Stimulated activated memory B cell treated with anti-CD40 and anti-IgM and Interleukin-4, amounts not matched to agents 10 μg/mL and 1 μg/mL and 100 μg/mL, for 72 hours (primary cell): Measurements from ENCODE around the gene EPHA3.

Experiments
- ATAC-seq: fragments of 150-1000 bp; cut with Tn5 transposase; 2 replicates; pipeline ENCODE4 v1.10.0; 2021
- H3K27ac Mint-ChIP-seq: one replicate; pipeline ENCODE4 v1.8.0; 2022; ENCODE audit warnings: mild to moderate bottlenecking, mixed read lengths
- H3K27me3 Mint-ChIP-seq: one replicate; pipeline ENCODE4 v1.8.0; 2022; ENCODE audit warnings: mixed read lengths
- H3K36me3 Mint-ChIP-seq: one replicate; pipeline ENCODE4 v1.8.0; 2022; ENCODE audit warnings: mixed read lengths
- H3K4me1 Mint-ChIP-seq: one replicate; pipeline ENCODE4 v1.8.0; 2022; ENCODE audit warnings: mixed read lengths
- H3K4me3 Mint-ChIP-seq: one replicate; pipeline ENCODE4 v1.8.0; 2022; ENCODE audit warnings: mild to moderate bottlenecking, moderate library complexity, mixed read lengths
- H3K9me3 Mint-ChIP-seq: one replicate; pipeline ENCODE4 v1.8.0; 2022; ENCODE audit warnings: mixed read lengths

The EPHA3 gene

DNA sequence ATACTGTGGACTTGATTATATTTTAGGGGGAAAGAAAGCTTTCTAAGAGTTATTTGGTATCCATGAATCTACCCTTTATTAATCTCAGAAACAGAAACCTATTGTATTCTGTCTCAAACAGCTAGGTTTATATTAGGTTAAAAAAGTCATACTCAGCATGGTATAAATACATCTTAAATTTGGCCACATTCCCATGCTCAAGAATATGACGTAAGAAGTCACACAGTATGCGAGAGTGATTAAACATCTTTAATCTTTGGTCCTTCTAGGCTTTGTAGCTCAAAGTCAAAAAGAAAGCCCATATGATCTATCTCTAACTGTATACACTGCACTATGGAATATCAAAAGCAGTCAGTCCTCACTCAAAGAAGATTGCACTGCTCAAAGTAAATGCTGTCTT is 131.4 kb downstream of the EPHA3 start:
- Mint-ChIP-seq H3K27ac (no peak overlapping the region), H3K27me3 (no peaks in the 10 kb centered on the region), H3K9me3 (peaks cover 6% of the 10 kb centered on the region), H3K4me1 (no peaks in the 10 kb centered on the region), H3K36me3 (no peaks in the 10 kb centered on the region), H3K4me3 (no peak overlapping the region)
- ATAC-seq: no peak

GRCh38 chr3:89239774-89240173 is 132.4 kb downstream of the EPHA3 start:
- Mint-ChIP-seq H3K27ac (no peak overlapping the region), H3K36me3 (no peaks in the 10 kb centered on the region), H3K4me1 (no peaks in the 10 kb centered on the region), H3K9me3 (peaks cover 3% of the 10 kb centered on the region), H3K27me3 (no peaks in the 10 kb centered on the region), H3K4me3 (no peak overlapping the region)
- ATAC-seq: no peak

GRCh38 chr3:89245612-89246011 is 138.2 kb downstream of the EPHA3 start:
- Mint-ChIP-seq H3K27ac (no peak overlapping the region), H3K4me1 (no peaks in the 10 kb centered on the region), H3K9me3 (no peaks in the 10 kb centered on the region), H3K36me3 (no peaks in the 10 kb centered on the region), H3K27me3 (no peaks in the 10 kb centered on the region), H3K4me3 (no peak overlapping the region)
- no peak for ATAC-seq

GRCh38 chr3:89246326-89246725 is 138.9 kb downstream of the EPHA3 start:
- Mint-ChIP-seq H3K27me3 (no peaks in the 10 kb centered on the region), H3K4me3 (no peak overlapping the region), H3K27ac (no peak overlapping the region), H3K4me1 (no peaks in the 10 kb centered on the region), H3K9me3 (no peaks in the 10 kb centered on the region), H3K36me3 (no peaks in the 10 kb centered on the region)
- ATAC-seq: no peak

GRCh38 chr3:89250742-89251141 is 143.3 kb downstream of the EPHA3 start:
- H3K4me3 Mint-ChIP-seq: no peak overlapping the region
- H3K4me1 Mint-ChIP-seq: no peaks in the 10 kb centered on the region
- H3K27ac Mint-ChIP-seq: no peak overlapping the region
- no peak for ATAC-seq
- H3K9me3 Mint-ChIP-seq: no peaks in the 10 kb centered on the region
- no peaks in the 10 kb centered on the region for H3K27me3 Mint-ChIP-seq
- no peaks in the 10 kb centered on the region for H3K36me3 Mint-ChIP-seq

DNA sequence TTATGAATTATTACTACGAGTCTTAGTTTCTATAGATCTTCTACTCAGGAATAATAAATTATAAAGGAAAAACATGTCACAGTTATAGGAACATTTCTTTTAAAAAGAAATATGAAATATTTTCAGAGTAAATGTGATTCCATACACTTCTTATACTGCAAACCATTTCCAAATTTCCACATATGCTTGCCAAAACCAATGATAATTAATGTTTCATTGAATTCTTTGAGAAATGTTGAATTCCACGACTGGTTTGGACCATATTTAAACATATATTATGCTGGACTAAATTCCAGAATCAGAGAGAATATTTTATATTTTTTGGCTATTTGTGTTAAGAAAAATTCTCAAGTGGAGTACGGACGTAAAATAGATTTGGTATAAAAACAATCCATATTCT is 144.6 kb downstream of the EPHA3 start:
- Mint-ChIP-seq H3K4me1 (no peaks in the 10 kb centered on the region), H3K27me3 (no peaks in the 10 kb centered on the region), H3K9me3 (no peaks in the 10 kb centered on the region), H3K36me3 (no peaks in the 10 kb centered on the region), H3K27ac (no peak overlapping the region), H3K4me3 (no peak overlapping the region)
- ATAC-seq: no peak

GRCh38 chr3:89252860-89253259 is 145.4 kb downstream of the EPHA3 start:
- H3K4me1 Mint-ChIP-seq: no peaks in the 10 kb centered on the region
- H3K9me3 Mint-ChIP-seq: no peaks in the 10 kb centered on the region
- no peak overlapping the region for H3K27ac Mint-ChIP-seq
- H3K4me3 Mint-ChIP-seq: no peak overlapping the region
- no peaks in the 10 kb centered on the region for H3K27me3 Mint-ChIP-seq
- ATAC-seq: no peak
- H3K36me3 Mint-ChIP-seq: no peaks in the 10 kb centered on the region

DNA sequence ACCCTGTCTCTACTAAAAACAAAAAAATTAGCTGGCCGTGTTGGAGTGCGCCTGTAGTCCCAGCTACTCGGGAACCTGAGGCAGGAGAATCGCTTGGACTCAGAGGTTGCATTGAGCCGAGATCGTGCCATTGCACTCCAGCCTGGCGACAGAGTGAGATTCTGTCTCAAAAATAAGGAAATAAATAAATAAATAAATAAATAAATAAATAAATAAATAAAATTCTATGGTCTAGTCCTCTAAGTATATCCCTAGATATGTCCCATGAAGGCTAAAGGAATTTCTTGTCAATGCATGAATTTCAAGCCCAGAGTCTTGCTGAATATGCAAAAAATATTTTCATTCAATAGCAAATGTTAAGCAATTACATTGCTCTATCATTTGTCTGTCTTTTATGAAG is 149.0 kb downstream of the EPHA3 start:
- Mint-ChIP-seq H3K4me1 (no peaks in the 10 kb centered on the region), H3K36me3 (no peaks in the 10 kb centered on the region), H3K27ac (no peak overlapping the region), H3K4me3 (no peak overlapping the region), H3K9me3 (no peaks in the 10 kb centered on the region), H3K27me3 (no peaks in the 10 kb centered on the region)
- no peak for ATAC-seq

GRCh38 chr3:89256882-89257281 is 149.5 kb downstream of the EPHA3 start:
- H3K27ac Mint-ChIP-seq: no peak overlapping the region
- H3K27me3 Mint-ChIP-seq: no peaks in the 10 kb centered on the region
- H3K4me1 Mint-ChIP-seq: no peaks in the 10 kb centered on the region
- no peaks in the 10 kb centered on the region for H3K9me3 Mint-ChIP-seq
- no peak for ATAC-seq
- no peak overlapping the region for H3K4me3 Mint-ChIP-seq
- no peaks in the 10 kb centered on the region for H3K36me3 Mint-ChIP-seq

GRCh38 chr3:89260721-89261120 is 153.3 kb downstream of the EPHA3 start:
- Mint-ChIP-seq H3K27me3 (no peaks in the 10 kb centered on the region), H3K9me3 (no peaks in the 10 kb centered on the region), H3K27ac (no peak overlapping the region), H3K36me3 (no peaks in the 10 kb centered on the region), H3K4me3 (no peak overlapping the region), H3K4me1 (no peaks in the 10 kb centered on the region)
- no peak for ATAC-seq

- no peak overlapping the region for H3K27ac Mint-ChIP-seq
- H3K4me1 Mint-ChIP-seq: no peaks in the 10 kb centered on the region
- no peak overlapping the region for H3K4me3 Mint-ChIP-seq
- no peaks in the 10 kb centered on the region for H3K36me3 Mint-ChIP-seq
- no peaks in the 10 kb centered on the region for H3K9me3 Mint-ChIP-seq
- ATAC-seq: no peak
- H3K27me3 Mint-ChIP-seq: no peaks in the 10 kb centered on the region
Observed at GRCh38 chr3:89261673-89262072, 154.3 kb downstream of the EPHA3 start.

- Mint-ChIP-seq H3K4me1 (no peaks in the 10 kb centered on the region), H3K4me3 (no peak overlapping the region), H3K27ac (no peak overlapping the region), H3K27me3 (no peaks in the 10 kb centered on the region), H3K36me3 (no peaks in the 10 kb centered on the region), H3K9me3 (no peaks in the 10 kb centered on the region)
- ATAC-seq: no peak
Observed at GRCh38 chr3:89262309-89262929, 155.0 kb downstream of the EPHA3 start.

GRCh38 chr3:89264037-89264560 is 156.7 kb downstream of the EPHA3 start:
- no peaks in the 10 kb centered on the region for H3K27me3 Mint-ChIP-seq
- H3K4me1 Mint-ChIP-seq: no peaks in the 10 kb centered on the region
- no peak overlapping the region for H3K4me3 Mint-ChIP-seq
- H3K27ac Mint-ChIP-seq: no peak overlapping the region
- H3K9me3 Mint-ChIP-seq: no peaks in the 10 kb centered on the region
- no peak for ATAC-seq
- H3K36me3 Mint-ChIP-seq: no peaks in the 10 kb centered on the region

- Mint-ChIP-seq H3K36me3 (no peaks in the 10 kb centered on the region), H3K4me3 (no peak overlapping the region), H3K9me3 (no peaks in the 10 kb centered on the region), H3K27ac (no peak overlapping the region), H3K27me3 (no peaks in the 10 kb centered on the region), H3K4me1 (no peaks in the 10 kb centered on the region)
- ATAC-seq: no peak
Observed at GRCh38 chr3:89266074-89266473, 158.7 kb downstream of the EPHA3 start.

- Mint-ChIP-seq H3K27ac (no peak overlapping the region), H3K9me3 (no peaks in the 10 kb centered on the region), H3K27me3 (no peaks in the 10 kb centered on the region), H3K4me3 (no peak overlapping the region), H3K36me3 (no peaks in the 10 kb centered on the region), H3K4me1 (no peaks in the 10 kb centered on the region)
- ATAC-seq: no peak
Observed at GRCh38 chr3:89268059-89268458, 160.6 kb downstream of the EPHA3 start.

DNA sequence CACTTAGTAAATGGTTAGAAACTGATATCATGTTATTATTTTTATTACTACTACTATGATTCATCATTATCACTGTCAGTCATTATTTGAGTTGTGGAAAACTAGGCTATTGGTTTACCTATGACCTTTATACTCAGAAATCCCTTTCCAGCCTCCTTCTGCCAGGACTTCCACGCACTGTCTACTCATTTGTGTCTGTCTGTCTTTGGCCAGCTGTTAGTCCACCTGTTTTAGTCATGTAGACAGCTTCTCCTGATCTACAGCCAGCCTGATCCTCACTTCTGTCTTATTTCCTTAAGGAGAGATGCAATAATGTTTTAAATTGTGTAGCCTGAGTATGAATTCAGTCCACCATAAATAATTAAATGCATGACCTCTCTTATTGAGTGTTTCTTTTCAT is 162.8 kb downstream of the EPHA3 start:
- H3K9me3 Mint-ChIP-seq: no peaks in the 10 kb centered on the region
- H3K36me3 Mint-ChIP-seq: no peaks in the 10 kb centered on the region
- no peak overlapping the region for H3K27ac Mint-ChIP-seq
- H3K4me3 Mint-ChIP-seq: no peak overlapping the region
- ATAC-seq: no peak
- H3K4me1 Mint-ChIP-seq: no peaks in the 10 kb centered on the region
- no peaks in the 10 kb centered on the region for H3K27me3 Mint-ChIP-seq

DNA sequence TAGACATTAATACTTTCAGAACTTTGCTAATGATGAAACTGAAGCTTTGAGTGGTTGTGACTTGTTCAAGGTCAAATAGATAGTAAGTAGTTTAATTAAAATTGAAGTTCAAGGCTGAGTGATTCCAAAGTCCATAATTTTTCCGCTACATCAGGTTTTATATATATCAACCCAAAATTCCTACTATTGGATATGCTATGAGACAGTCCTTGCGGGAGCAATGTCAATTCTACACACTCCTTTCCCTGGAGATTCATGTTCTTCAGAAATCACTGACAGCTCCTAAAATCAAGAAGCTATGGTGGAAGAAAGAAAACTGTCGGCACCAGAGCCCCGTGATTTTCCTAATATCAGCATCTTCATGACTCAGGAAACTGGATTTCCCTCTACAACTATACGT is 167.6 kb downstream of the EPHA3 start:
- Mint-ChIP-seq H3K4me3 (no peak overlapping the region), H3K36me3 (no peaks in the 10 kb centered on the region), H3K27me3 (no peaks in the 10 kb centered on the region), H3K27ac (no peak overlapping the region), H3K4me1 (no peaks in the 10 kb centered on the region), H3K9me3 (no peaks in the 10 kb centered on the region)
- ATAC-seq: no peak
